GM18508 (cell line): ENCODE results near the gene JPH2.
"Not testable (repeated sequence)": the region's sequence is repeated elsewhere in the genome, so short reads cannot be mapped to it uniquely, and the experiment has no call there.

Experiments
- ATAC-seq: cut with Tn5 transposase; IDR thresholded peaks from one replicate; pipeline ENCODE4 v1.9.1; 2021; ENCODE audit warnings: moderate number of reproducible peaks; ENCODE audit not compliant: insufficient read depth, unreplicated experiment

The JPH2 gene

GRCh38 chr20:44187054-44187771 is at the start of gene JPH2:
JPH2 (minus strand) TSS chr20:44187188; CDS start chr20:44186705, 483 bp downstream.
- ATAC-seq: no peak

- ATAC-seq: no peak
Measured at GRCh38 chr20:44235702-44236101, 48.7 kb upstream of the JPH2 start.

GRCh38 chr20:44234566-44235317 is 47.8 kb upstream of the JPH2 start:
- no peak for ATAC-seq

- ATAC-seq: no peak
Measured at GRCh38 chr20:44233436-44234016, 46.5 kb upstream of the JPH2 start.

GRCh38 chr20:44232469-44232856 is 45.5 kb upstream of the JPH2 start:
- not testable (repeated sequence) for ATAC-seq

GRCh38 chr20:44231713-44232468 is 44.9 kb upstream of the JPH2 start:
- no peak for ATAC-seq

GRCh38 chr20:44231193-44231592 is 44.2 kb upstream of the JPH2 start:
- no peak for ATAC-seq

- no peak for ATAC-seq
Measured at GRCh38 chr20:44228465-44229258, 41.7 kb upstream of the JPH2 start.

GRCh38 chr20:44224637-44225036 is 37.6 kb upstream of the JPH2 start:
- ATAC-seq: no peak

- no peak for ATAC-seq
Measured at GRCh38 chr20:44223721-44224120, 36.7 kb upstream of the JPH2 start.

GRCh38 chr20:44222633-44223368 is 35.8 kb upstream of the JPH2 start:
- no peak for ATAC-seq

- ATAC-seq: no peak
Measured at GRCh38 chr20:44222027-44222426, 35.0 kb upstream of the JPH2 start.

GRCh38 chr20:44221368-44221954 is 34.5 kb upstream of the JPH2 start:
- ATAC-seq: no peak

GRCh38 chr20:44219791-44220190 is 32.8 kb upstream of the JPH2 start:
- no peak for ATAC-seq

GRCh38 chr20:44219170-44219730 is 32.3 kb upstream of the JPH2 start:
- no peak for ATAC-seq

- ATAC-seq: no peak
Measured at GRCh38 chr20:44218446-44218845, 31.5 kb upstream of the JPH2 start.

- no peak for ATAC-seq
Measured at GRCh38 chr20:44217342-44218092, 30.5 kb upstream of the JPH2 start.

- no peak for ATAC-seq
Measured at GRCh38 chr20:44215125-44215524, 28.1 kb upstream of the JPH2 start.
